HCT116 (cell line): ENCODE measurements around the gene STUM. TPM values are rescaled to one million over a fixed set of nuclear protein-coding genes. Genes with fewer than 3 reads are reported as not detected.

Experiments
- ATAC-seq: fragments of 200-7000 bp; cut with Tn5 transposase; 2 replicates; pipeline ENCODE4 v1.9.1; 2020; ENCODE audit warnings: mild to moderate bottlenecking, moderate library complexity
- BruUV-seq: library from RNA; stranded (reverse); fragments of 400-500 nt; replicated peaks from 2 replicates; lab custom pipeline; 2021; lab: Mats Ljungman, UMichigan
- CTCF ChIA-PET: fragments of 300-600 bp; sonication (Branson Sonifier 250); formaldehyde crosslinking; loops from one replicate; lab custom pipeline; 2021; ENCODE audit warnings: antibody characterized with exemption; lab: Charles Lee
- POLR2A ChIA-PET: fragments of 300-600, 350-600 bp; sonication (Branson Sonifier 250); formaldehyde crosslinking; loops from one replicate; lab custom pipeline; 2021; ENCODE audit warnings: antibody characterized with exemption; lab: Charles Lee
- RAD21 ChIA-PET, 2 experiments: fragments of 300-600 bp; sonication (Branson Sonifier 250); formaldehyde crosslinking; loops; one replicate each; lab custom pipeline; 2023; ENCODE audit warnings: low total read pairs in 2 of 2; ENCODE audit not compliant: uncharacterized antibody in 2 of 2, unreplicated experiment in 2 of 2, low non-redundant PET in 1 of 2; lab: Charles Lee
- DNase-seq: peaks from one replicate; pipeline ENCODE4 v3.0.0-alpha.2; 2010; ENCODE audit warnings: low read depth, low spot score
- H2AFZ ChIP-seq: fragments of 200-600 bp; shearing (Covaris generic), sonication (generic); 2 replicates; pipeline ENCODE4 v1.6.1; 2017; ENCODE audit warnings: low read depth, mixed run types, mixed read lengths, antibody characterized with exemption, low read length; ENCODE audit not compliant: poor library complexity, severe bottlenecking
- H3K27ac ChIP-seq: 2 replicates; pipeline ENCODE4 v1.5.1; 2012; ENCODE audit warnings: low read depth, low read length
- H3K27me3 ChIP-seq: fragments of 200-600 bp; sonication (generic); 2 replicates; pipeline ENCODE4 v1.6.1; 2016; ENCODE audit warnings: mixed run types, low read length, mixed read lengths; ENCODE audit not compliant: insufficient read depth
- H3K36me3 ChIP-seq, 2 experiments: fragments of 200-500 bp in 1 of 2; fragments of 200-600 bp in 1 of 2; sonication (Bioruptor generic) in 1 of 2; sonication (generic) in 1 of 2; 2 replicates each; pipeline versions ENCODE4 v1.5.1 to v1.6.1; 2014 to 2016; ENCODE audit warnings: low read length in 2 of 2, inconsistent platforms in 1 of 2, mixed read lengths in 1 of 2, mixed run types in 1 of 2; ENCODE audit not compliant: insufficient read depth in 2 of 2, control insufficient read depth in 1 of 2
- H3K4me1 ChIP-seq, 2 experiments: fragments of 200-600 bp in 1 of 2; sonication (generic) in 1 of 2; 2 replicates each; pipeline versions ENCODE4 v1.5.1 to v1.6.1; 2012 to 2017; ENCODE audit warnings: low read length in 2 of 2, inconsistent platforms in 1 of 2, mild to moderate bottlenecking in 1 of 2, mixed read lengths in 1 of 2, mixed run types in 1 of 2, moderate library complexity in 1 of 2; ENCODE audit not compliant: insufficient read depth in 2 of 2, control insufficient read depth in 1 of 2
- H3K4me2 ChIP-seq: fragments of 200-600 bp; sonication (generic); 2 replicates; pipeline ENCODE4 v1.6.1; 2017; ENCODE audit warnings: mixed run types, low read length, mixed read lengths
- H3K4me3 ChIP-seq, 2 experiments: fragments of 200-600 bp in 1 of 2; sonication (generic) in 1 of 2; replicated peaks in 1 of 2; 2 replicates each; pipeline ENCODE4 v1.5.1; 2011 to 2016; ENCODE audit warnings: low read length in 2 of 2, control low read depth in 1 of 2, low read depth in 1 of 2, mild to moderate bottlenecking in 1 of 2, mixed read lengths in 1 of 2, mixed run types in 1 of 2
- H3K79me2 ChIP-seq: fragments of 200-600 bp; sonication (generic); 2 replicates; pipeline ENCODE4 v1.6.1; 2017; ENCODE audit warnings: mild to moderate bottlenecking, mixed run types, low read length, moderate library complexity, mixed read lengths; ENCODE audit not compliant: insufficient read depth
- H3K9ac ChIP-seq: fragments of 200-600 bp; sonication (generic); 2 replicates; pipeline ENCODE4 v1.6.1; 2016; ENCODE audit warnings: low read length, mixed read lengths
- H3K9me2 ChIP-seq: fragments of 200-600 bp; sonication (generic), shearing (Covaris generic); 2 replicates; pipeline ENCODE4 v1.6.1; 2017; ENCODE audit warnings: mixed run types, mild to moderate bottlenecking, moderate library complexity; ENCODE audit not compliant: insufficient read depth
- H3K9me3 ChIP-seq, 2 experiments: fragments of 200-500 bp in 1 of 2; fragments of 200-600 bp in 1 of 2; sonication (Bioruptor generic) in 1 of 2; sonication (generic) in 1 of 2; 2 replicates each; pipeline ENCODE4 v1.6.1; 2014 to 2017; ENCODE audit warnings: low read length in 2 of 2, mixed read lengths in 2 of 2, inconsistent platforms in 1 of 2, low read depth in 1 of 2, mild to moderate bottlenecking in 1 of 2, mixed run types in 1 of 2, moderate library complexity in 1 of 2; ENCODE audit not compliant: control insufficient read depth in 1 of 2, insufficient read depth in 1 of 2
- H4K20me1 ChIP-seq: fragments of 200-600 bp; sonication (generic), shearing (Covaris generic); 2 replicates; pipeline ENCODE4 v1.6.1; 2017; ENCODE audit warnings: mixed run types, mild to moderate bottlenecking, moderate library complexity; ENCODE audit not compliant: insufficient read depth
- EGR1 ChIP-seq: IDR thresholded peaks from 2 replicates; pipeline ENCODE4 v1.6.1; 2012; ENCODE audit warnings: low read depth
- ELF1 ChIP-seq: IDR thresholded peaks from 2 replicates; pipeline ENCODE4 v1.6.1; 2012; ENCODE audit warnings: low read depth, borderline replicate concordance
- EZH2 ChIP-seq: fragments of 200-600 bp; sonication (generic); IDR thresholded peaks from 2 replicates; pipeline ENCODE4 v1.6.1; 2017; ENCODE audit warnings: antibody characterized with exemption, mixed run types
- EZH2phosphoT487 ChIP-seq: fragments of 200-600 bp; IDR thresholded peaks from 2 replicates; pipeline ENCODE4 v1.6.1; 2018; ENCODE audit warnings: antibody characterized with exemption, borderline replicate concordance
- FOSL1 ChIP-seq: IDR thresholded peaks from 2 replicates; pipeline ENCODE4 v1.6.1; 2012; ENCODE audit warnings: low read depth
- JUND ChIP-seq: IDR thresholded peaks from 2 replicates; pipeline ENCODE4 v1.6.1; 2012
- POLR2A ChIP-seq: IDR thresholded peaks from 2 replicates; pipeline ENCODE4 v1.7.0; 2011; ENCODE audit warnings: borderline replicate concordance; ENCODE audit not compliant: insufficient read depth, insufficient read length; ENCODE audit errors: extremely low read depth
- POLR2AphosphoS5 ChIP-seq: IDR thresholded peaks from 2 replicates; pipeline ENCODE4 v1.6.1; 2011; ENCODE audit warnings: mild to moderate bottlenecking, low read depth, low read length, moderate library complexity
- RAD21 ChIP-seq: IDR thresholded peaks from 2 replicates; pipeline ENCODE4 v1.6.1; 2012; ENCODE audit warnings: low read depth, mild to moderate bottlenecking
- SIN3A ChIP-seq: IDR thresholded peaks from 2 replicates; pipeline ENCODE4 v1.6.1; 2012; ENCODE audit warnings: low read depth
- SP1 ChIP-seq: IDR thresholded peaks from 2 replicates; pipeline ENCODE4 v1.6.1; 2012; ENCODE audit warnings: low read depth
- SRF ChIP-seq: IDR thresholded peaks from 2 replicates; pipeline ENCODE4 v1.6.1; 2012; ENCODE audit warnings: low read depth
- TCF7L2 ChIP-seq: IDR thresholded peaks from 2 replicates; pipeline ENCODE4 v1.7.0; 2011; ENCODE audit warnings: borderline replicate concordance, inconsistent platforms; ENCODE audit not compliant: insufficient read depth, insufficient read length; ENCODE audit errors: extremely low read depth
- YY1 ChIP-seq: IDR thresholded peaks from 2 replicates; pipeline ENCODE4 v1.6.1; 2011; ENCODE audit warnings: low read length, low read depth, moderate library complexity, mild to moderate bottlenecking; ENCODE audit not compliant: insufficient replicate concordance; ENCODE audit errors: extremely low read depth
- ZFX ChIP-seq: fragments of 450-650 bp; IDR thresholded peaks from 2 replicates; pipeline ENCODE4 v1.6.1; 2017
- intact Hi-C: fragments of 100-400 bp; cut with micrococcal nuclease; formaldehyde crosslinking; loops from 2 replicates; pipeline ENCODE4 v1.10.0; 2022
- total RNA-seq: library from RNA; stranded (reverse); gene quantifications from one replicate; pipeline ENCODE4 v1.2.1, GENCODE V29; 2021; ENCODE audit not compliant: unreplicated experiment
- TF ChIP-seq, protein P1 (sequence below): IDR thresholded peaks from 2 replicates; pipeline ENCODE4 v1.6.1; 2012; ENCODE audit warnings: low read depth
- TF ChIP-seq, protein P2 (sequence below): IDR thresholded peaks from 2 replicates; pipeline ENCODE4 v1.6.1; 2011; ENCODE audit warnings: mild to moderate bottlenecking, low read length, moderate library complexity; ENCODE audit not compliant: insufficient replicate concordance; ENCODE audit errors: extremely low read depth

STUM gene
- total RNA-seq, 1 experiment from 2014 or later, result not detected

- H3K4me1 ChIP-seq, result peaks cover 7 to 18% of the 10 kb centered on the region in 2 experiments; a peak in 3 of 4 replicates
- intact Hi-C loops, result loop anchor here (10.0 kb wide), 1 partner anchor 302 kb away; no protein-coding TSS in a partner anchor
- H3K79me2 ChIP-seq, result no peaks in the 10 kb centered on the region
- H3K4me3 ChIP-seq, result no peak overlapping the region
- ChIA-PET POLR2A (interaction anchor here (1.0 kb wide), 1 partner anchor 195 kb away, joined by 3 read pairs; no protein-coding TSS in a partner anchor), RAD21 (interaction anchor here in 1 of 2 experiments (0.6 kb wide), 1 partner anchor 55 kb away, joined by 3 read pairs; no protein-coding TSS in a partner anchor)
- no peaks in the 10 kb centered on the region for H3K36me3 ChIP-seq
- H3K27ac ChIP-seq, result no peak overlapping the region
- no peaks in the 10 kb centered on the region for H3K9me3 ChIP-seq
- no peak overlapping the region for H3K9ac ChIP-seq
- no TSS peak for BruUV-seq
- no peaks in the 10 kb centered on the region for H3K9me2 ChIP-seq
- no peak for TF ChIP-seq EGR1
- TF ChIP-seq FOSL1, result no peak
- TF ChIP-seq TCF7L2, result no peak
- TF ChIP-seq, protein P1, sequence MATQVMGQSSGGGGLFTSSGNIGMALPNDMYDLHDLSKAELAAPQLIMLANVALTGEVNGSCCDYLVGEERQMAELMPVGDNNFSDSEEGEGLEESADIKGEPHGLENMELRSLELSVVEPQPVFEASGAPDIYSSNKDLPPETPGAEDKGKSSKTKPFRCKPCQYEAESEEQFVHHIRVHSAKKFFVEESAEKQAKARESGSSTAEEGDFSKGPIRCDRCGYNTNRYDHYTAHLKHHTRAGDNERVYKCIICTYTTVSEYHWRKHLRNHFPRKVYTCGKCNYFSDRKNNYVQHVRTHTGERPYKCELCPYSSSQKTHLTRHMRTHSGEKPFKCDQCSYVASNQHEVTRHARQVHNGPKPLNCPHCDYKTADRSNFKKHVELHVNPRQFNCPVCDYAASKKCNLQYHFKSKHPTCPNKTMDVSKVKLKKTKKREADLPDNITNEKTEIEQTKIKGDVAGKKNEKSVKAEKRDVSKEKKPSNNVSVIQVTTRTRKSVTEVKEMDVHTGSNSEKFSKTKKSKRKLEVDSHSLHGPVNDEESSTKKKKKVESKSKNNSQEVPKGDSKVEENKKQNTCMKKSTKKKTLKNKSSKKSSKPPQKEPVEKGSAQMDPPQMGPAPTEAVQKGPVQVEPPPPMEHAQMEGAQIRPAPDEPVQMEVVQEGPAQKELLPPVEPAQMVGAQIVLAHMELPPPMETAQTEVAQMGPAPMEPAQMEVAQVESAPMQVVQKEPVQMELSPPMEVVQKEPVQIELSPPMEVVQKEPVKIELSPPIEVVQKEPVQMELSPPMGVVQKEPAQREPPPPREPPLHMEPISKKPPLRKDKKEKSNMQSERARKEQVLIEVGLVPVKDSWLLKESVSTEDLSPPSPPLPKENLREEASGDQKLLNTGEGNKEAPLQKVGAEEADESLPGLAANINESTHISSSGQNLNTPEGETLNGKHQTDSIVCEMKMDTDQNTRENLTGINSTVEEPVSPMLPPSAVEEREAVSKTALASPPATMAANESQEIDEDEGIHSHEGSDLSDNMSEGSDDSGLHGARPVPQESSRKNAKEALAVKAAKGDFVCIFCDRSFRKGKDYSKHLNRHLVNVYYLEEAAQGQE, result no peak
- TF ChIP-seq EZH2, result no peak
- TF ChIP-seq POLR2AphosphoS5, result no peak
- no peak for TF ChIP-seq POLR2A
- no peak for TF ChIP-seq ELF1
- TF ChIP-seq RAD21, result no peak
- no peak for TF ChIP-seq EZH2phosphoT487
- no peak for TF ChIP-seq SIN3A
- TF ChIP-seq, protein P2, sequence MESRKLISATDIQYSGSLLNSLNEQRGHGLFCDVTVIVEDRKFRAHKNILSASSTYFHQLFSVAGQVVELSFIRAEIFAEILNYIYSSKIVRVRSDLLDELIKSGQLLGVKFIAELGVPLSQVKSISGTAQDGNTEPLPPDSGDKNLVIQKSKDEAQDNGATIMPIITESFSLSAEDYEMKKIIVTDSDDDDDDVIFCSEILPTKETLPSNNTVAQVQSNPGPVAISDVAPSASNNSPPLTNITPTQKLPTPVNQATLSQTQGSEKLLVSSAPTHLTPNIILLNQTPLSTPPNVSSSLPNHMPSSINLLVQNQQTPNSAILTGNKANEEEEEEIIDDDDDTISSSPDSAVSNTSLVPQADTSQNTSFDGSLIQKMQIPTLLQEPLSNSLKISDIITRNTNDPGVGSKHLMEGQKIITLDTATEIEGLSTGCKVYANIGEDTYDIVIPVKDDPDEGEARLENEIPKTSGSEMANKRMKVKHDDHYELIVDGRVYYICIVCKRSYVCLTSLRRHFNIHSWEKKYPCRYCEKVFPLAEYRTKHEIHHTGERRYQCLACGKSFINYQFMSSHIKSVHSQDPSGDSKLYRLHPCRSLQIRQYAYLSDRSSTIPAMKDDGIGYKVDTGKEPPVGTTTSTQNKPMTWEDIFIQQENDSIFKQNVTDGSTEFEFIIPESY, result no peak
- TF ChIP-seq YY1, result no peak
- TF ChIP-seq SP1, result no peak
- no peak for TF ChIP-seq SRF
- no peak for TF ChIP-seq ZFX
- no peak for TF ChIP-seq JUND
- TF ChIP-seq, all 23 proteins: peak for 0
- Histone ChIP-seq H4K20me1 (no peaks in the 10 kb centered on the region), H3K27me3 (0 out of 2 replicates have a peak, but pooled peaks cover 3% of the 10 kb centered on the region), H3K4me2 (no peak overlapping the region), H2AFZ (no peak overlapping the region)
- CTCF ChIA-PET, result interaction anchor here (0.7 to 3.0 kb wide), 5 partner anchors 14 to 804 kb away, joined by 3 to 17 read pairs (median 4); no protein-coding TSS in a partner anchor
- DNase-seq (no peak), ATAC-seq (no peak)
These were observed 84.4 kb downstream of the STUM start for GRCh38 chr1:226632922-226633351.
